K562 treated with DMSO at 1 percent for 4 hours (cell line): ENCODE results near the gene SGCG. TPM values are rescaled to one million over a fixed set of nuclear protein-coding genes. Genes with fewer than 3 reads are reported as not detected.

ENCODE experiments used
- total RNA-seq: library from RNA; unstranded; fragments of 300-600 nt; gene quantifications from 2 replicates; pipeline ENCODE4 v1.2.3, GENCODE V29; 2022; ENCODE audit not compliant: insufficient read depth

The SGCG gene
- total RNA-seq: 6.0 and 11.1 TPM in 2 replicates

GRCh38 chr13:23180711-23181110 is at the start of gene SGCG:
Gene SGCG (plus strand): TSS chr13:23180979. CDS start chr13:23203695, 22,716 bp downstream.

